Glutamatergic neuron (in vitro differentiated cells): ENCODE data around the gene COPA. TPM values are rescaled to one million over a fixed set of nuclear protein-coding genes. Genes with fewer than 3 reads are reported as not detected.

ENCODE experiments used
- DNase-seq: peaks from one replicate; pipeline ENCODE4 v3.0.0; 2022
- H3K27ac Mint-ChIP-seq: one replicate; pipeline ENCODE4 v1.8.0; 2020; ENCODE audit warnings: mild to moderate bottlenecking, mixed read lengths, inconsistent platforms; ENCODE audit not compliant: unreplicated experiment
- H3K27me3 Mint-ChIP-seq: one replicate; pipeline ENCODE4 v1.8.0; 2020; ENCODE audit warnings: mild to moderate bottlenecking, moderate library complexity, mixed read lengths, inconsistent platforms; ENCODE audit not compliant: unreplicated experiment
- H3K36me3 Mint-ChIP-seq: one replicate; pipeline ENCODE4 v1.8.0; 2020; ENCODE audit warnings: mild to moderate bottlenecking, mixed read lengths, inconsistent platforms; ENCODE audit not compliant: unreplicated experiment
- H3K4me1 Mint-ChIP-seq: one replicate; pipeline ENCODE4 v1.8.0; 2020; ENCODE audit warnings: mild to moderate bottlenecking, low read depth, mixed read lengths, inconsistent platforms; ENCODE audit not compliant: unreplicated experiment
- H3K4me3 Mint-ChIP-seq: one replicate; pipeline ENCODE4 v1.8.0; 2020; ENCODE audit warnings: mild to moderate bottlenecking, mixed read lengths, inconsistent platforms; ENCODE audit not compliant: unreplicated experiment
- H3K9me3 Mint-ChIP-seq: one replicate; pipeline ENCODE4 v1.8.0; 2020; ENCODE audit warnings: mild to moderate bottlenecking, moderate library complexity, mixed read lengths, inconsistent platforms; ENCODE audit not compliant: unreplicated experiment
- total RNA-seq: library from RNA; stranded (reverse); fragmentation: NEBNext Ultra II Directional; extraction: Animal tissue kit (Norgen Biotek cat#: 25700); gene quantifications from one replicate; pipeline ENCODE4 v1.2.1, GENCODE V29; 2021; ENCODE audit not compliant: unreplicated experiment
- TF ChIP-seq, protein P1 (sequence below): fragments of 200-600 bp; sonication (generic); IDR thresholded peaks from one replicate; pipeline ENCODE4 v1.5.0; 2021; ENCODE audit not compliant: partially characterized antibody, unreplicated experiment

Gene COPA
- total RNA-seq, 1 donor from 2014 or later: 263 TPM

DNA sequence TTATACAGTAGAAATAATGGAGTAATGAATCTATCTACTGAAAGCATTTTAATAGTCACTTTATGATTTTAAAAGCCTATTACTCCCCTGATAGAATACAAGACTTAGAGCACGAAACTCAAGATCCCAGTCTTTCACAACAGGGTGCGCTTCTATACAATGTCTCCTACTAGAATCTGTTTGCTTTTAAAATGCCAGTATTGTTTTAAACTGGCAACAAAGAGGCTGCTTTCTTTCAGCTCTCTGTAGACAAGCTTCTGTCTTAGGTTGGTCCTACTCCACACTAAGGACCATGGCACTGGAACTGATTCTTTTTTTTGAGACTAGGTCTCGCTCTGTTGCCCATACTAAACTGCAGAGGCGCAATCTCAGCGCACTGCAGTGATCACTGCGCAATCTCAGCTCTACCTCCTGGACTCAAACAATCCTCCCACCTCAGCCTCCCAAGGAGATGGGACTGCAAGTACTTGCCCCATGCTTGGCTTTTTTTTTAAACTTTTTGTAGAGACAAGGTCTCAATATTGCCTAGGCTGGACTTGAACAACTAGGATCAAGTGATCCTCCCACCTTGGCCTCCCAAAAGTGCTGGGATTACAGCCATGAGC lies 85.5 kb downstream of the COPA start:
- peaks cover 15% of the 10 kb centered on the region for H3K4me1 Mint-ChIP-seq

GRCh38 chr1:160256396-160257046 lies 86.5 kb downstream of the COPA start:
- peaks cover 18% of the 10 kb centered on the region for H3K4me1 Mint-ChIP-seq
- no peaks in the 10 kb centered on the region for H3K27me3 Mint-ChIP-seq
- TF ChIP-seq, protein P1, sequence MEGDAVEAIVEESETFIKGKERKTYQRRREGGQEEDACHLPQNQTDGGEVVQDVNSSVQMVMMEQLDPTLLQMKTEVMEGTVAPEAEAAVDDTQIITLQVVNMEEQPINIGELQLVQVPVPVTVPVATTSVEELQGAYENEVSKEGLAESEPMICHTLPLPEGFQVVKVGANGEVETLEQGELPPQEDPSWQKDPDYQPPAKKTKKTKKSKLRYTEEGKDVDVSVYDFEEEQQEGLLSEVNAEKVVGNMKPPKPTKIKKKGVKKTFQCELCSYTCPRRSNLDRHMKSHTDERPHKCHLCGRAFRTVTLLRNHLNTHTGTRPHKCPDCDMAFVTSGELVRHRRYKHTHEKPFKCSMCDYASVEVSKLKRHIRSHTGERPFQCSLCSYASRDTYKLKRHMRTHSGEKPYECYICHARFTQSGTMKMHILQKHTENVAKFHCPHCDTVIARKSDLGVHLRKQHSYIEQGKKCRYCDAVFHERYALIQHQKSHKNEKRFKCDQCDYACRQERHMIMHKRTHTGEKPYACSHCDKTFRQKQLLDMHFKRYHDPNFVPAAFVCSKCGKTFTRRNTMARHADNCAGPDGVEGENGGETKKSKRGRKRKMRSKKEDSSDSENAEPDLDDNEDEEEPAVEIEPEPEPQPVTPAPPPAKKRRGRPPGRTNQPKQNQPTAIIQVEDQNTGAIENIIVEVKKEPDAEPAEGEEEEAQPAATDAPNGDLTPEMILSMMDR: no peak
- H3K36me3 Mint-ChIP-seq: no peaks in the 10 kb centered on the region
- no peak for DNase-seq
- peaks cover 5% of the 10 kb centered on the region for H3K9me3 Mint-ChIP-seq
- no peak overlapping the region for H3K4me3 Mint-ChIP-seq
- no peak overlapping the region for H3K27ac Mint-ChIP-seq

More for the DNA sequence above, 85.5 kb downstream of the COPA start:
- Mint-ChIP-seq H3K4me3 (no peak overlapping the region), H3K27me3 (peaks cover 5% of the 10 kb centered on the region), H3K27ac (no peak overlapping the region), H3K36me3 (no peaks in the 10 kb centered on the region), H3K9me3 (peaks cover 8% of the 10 kb centered on the region)
- TF ChIP-seq, protein P1: no peak
- DNase-seq: no peak

GRCh38 chr1:160255781-160256300 lies 87.2 kb downstream of the COPA start:
- no peak for DNase-seq
- H3K36me3 Mint-ChIP-seq: no peaks in the 10 kb centered on the region
- H3K27ac Mint-ChIP-seq: no peak overlapping the region
- H3K9me3 Mint-ChIP-seq: peaks cover 4% of the 10 kb centered on the region
- no peaks in the 10 kb centered on the region for H3K27me3 Mint-ChIP-seq
- H3K4me3 Mint-ChIP-seq: no peak overlapping the region
- TF ChIP-seq, protein P1: no peak
- peaks cover 22% of the 10 kb centered on the region for H3K4me1 Mint-ChIP-seq

DNA sequence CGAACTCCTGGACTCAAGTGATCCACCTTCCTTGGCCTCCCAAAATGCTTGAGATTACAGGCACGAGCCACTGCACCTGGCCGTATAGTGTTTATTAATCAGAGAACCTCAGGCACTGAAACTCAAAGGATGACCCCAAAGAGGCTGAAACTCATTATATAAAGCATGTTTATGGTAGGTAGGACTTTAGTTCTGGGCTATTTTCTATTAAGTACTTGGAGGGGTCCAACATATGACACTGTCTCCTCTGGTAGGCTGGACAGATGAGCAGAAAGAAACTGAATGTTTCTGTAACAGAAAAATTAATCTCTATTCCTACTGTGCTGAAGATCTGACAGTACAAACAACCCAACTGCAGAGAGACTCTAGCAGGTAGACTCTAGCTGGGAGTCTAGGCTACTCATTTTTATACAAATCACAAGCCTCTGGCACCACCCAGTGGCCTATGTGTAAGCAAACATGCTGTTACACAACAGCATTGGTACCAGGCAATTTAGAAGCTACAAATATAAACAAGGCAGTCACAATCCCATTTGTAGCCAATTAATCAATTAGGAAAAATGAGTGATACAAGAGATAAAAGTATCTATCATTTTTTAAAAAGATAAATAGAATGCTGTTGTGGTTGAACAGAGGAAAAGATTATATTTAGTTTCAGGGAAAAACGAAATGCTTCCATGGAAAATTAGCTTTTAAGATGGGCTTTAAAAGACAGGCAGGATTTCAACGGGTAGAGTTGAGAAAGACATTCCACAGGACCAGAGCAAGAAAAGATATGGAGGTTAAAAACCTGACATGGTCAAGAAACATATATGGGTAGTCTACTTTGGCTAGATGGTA lies 91.1 kb downstream of the COPA start:
- H3K27me3 Mint-ChIP-seq: no peaks in the 10 kb centered on the region
- H3K9me3 Mint-ChIP-seq: peaks cover 2% of the 10 kb centered on the region
- TF ChIP-seq, protein P1: peak; percentile 48
- H3K36me3 Mint-ChIP-seq: no peaks in the 10 kb centered on the region
- H3K27ac Mint-ChIP-seq: peak overlapping the region; percentile 69
- peaks cover 16% of the 10 kb centered on the region for H3K4me1 Mint-ChIP-seq
- H3K4me3 Mint-ChIP-seq: peak overlapping the region; percentile 66
- peak; percentile 68 for DNase-seq
